ENCODE measurements around the gene ASRGL1. TPM values are rescaled to one million over a fixed set of nuclear protein-coding genes. Genes with fewer than 3 reads are reported as not detected.

Gene ASRGL1
- total RNA-seq, 1 donor from 2014 or later = 3.2 TPM

DNA sequence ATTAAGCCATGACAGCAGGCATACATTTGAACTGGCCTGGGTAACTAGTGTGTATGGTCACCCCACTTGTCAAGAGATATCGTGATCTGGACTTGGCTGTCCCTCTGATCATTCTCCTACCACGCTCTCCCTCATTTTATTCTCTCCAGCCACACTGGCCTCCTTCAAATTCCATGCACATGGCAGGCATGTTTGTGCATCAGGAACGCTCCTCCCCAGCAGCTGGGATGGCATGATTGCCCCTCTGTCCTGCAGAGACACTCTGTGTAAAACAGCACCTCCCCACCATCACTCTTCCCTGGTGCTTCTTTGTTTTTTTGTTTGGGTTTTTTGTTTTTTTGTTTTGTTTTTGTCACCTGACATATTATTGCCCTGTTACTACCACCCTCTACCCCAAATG, 50.1 kb downstream of the ASRGL1 start:
- H3K27ac Mint-ChIP-seq (ENCODE audit: unreplicated experiment) = no peak overlapping the region
- no peaks in the 10 kb centered on the region for H3K4me1 Mint-ChIP-seq (ENCODE audit: low read depth, unreplicated experiment)
- H3K36me3 ChIP-seq (ENCODE audit: insufficient read depth, low read length) = no peaks in the 10 kb centered on the region
- H3K27me3 Mint-ChIP-seq (ENCODE audit: low read depth, unreplicated experiment) = peaks cover 12% of the 10 kb centered on the region
- peaks cover 2% of the 10 kb centered on the region for H3K36me3 Mint-ChIP-seq (ENCODE audit: low read depth, unreplicated experiment)
- H3K4me2 ChIP-seq (ENCODE audit: low read length) = no peak overlapping the region
- H3K27me3 ChIP-seq (ENCODE audit: insufficient read depth, low read length) = no peaks in the 10 kb centered on the region
- no peaks in the 10 kb centered on the region for H3K4me1 ChIP-seq (ENCODE audit: insufficient read depth, low read length)
- no peaks in the 10 kb centered on the region for H3K9me3 ChIP-seq (ENCODE audit: insufficient read depth, low read depth, low read length)
- no peak overlapping the region for H3K4me3 ChIP-seq (ENCODE audit: insufficient read depth, low read depth, low read length)
- H3K27ac ChIP-seq (ENCODE audit: low read depth, low read length) = no peak overlapping the region
- no peak overlapping the region for H2AFZ ChIP-seq (ENCODE audit: low read depth, low read length)
- H4K20me1 ChIP-seq (ENCODE audit: insufficient read depth, low read length) = no peaks in the 10 kb centered on the region
- no peak overlapping the region for H3K4me3 Mint-ChIP-seq (ENCODE audit: unreplicated experiment)
- H3K79me2 ChIP-seq (ENCODE audit: insufficient read depth, low read length) = no peaks in the 10 kb centered on the region
- H3K9ac ChIP-seq (ENCODE audit: low read length) = no peak overlapping the region
- TF ChIP-seq, protein P1, sequence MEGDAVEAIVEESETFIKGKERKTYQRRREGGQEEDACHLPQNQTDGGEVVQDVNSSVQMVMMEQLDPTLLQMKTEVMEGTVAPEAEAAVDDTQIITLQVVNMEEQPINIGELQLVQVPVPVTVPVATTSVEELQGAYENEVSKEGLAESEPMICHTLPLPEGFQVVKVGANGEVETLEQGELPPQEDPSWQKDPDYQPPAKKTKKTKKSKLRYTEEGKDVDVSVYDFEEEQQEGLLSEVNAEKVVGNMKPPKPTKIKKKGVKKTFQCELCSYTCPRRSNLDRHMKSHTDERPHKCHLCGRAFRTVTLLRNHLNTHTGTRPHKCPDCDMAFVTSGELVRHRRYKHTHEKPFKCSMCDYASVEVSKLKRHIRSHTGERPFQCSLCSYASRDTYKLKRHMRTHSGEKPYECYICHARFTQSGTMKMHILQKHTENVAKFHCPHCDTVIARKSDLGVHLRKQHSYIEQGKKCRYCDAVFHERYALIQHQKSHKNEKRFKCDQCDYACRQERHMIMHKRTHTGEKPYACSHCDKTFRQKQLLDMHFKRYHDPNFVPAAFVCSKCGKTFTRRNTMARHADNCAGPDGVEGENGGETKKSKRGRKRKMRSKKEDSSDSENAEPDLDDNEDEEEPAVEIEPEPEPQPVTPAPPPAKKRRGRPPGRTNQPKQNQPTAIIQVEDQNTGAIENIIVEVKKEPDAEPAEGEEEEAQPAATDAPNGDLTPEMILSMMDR (IDR thresholded peaks at IDR 0.05; ENCODE audit: insufficient read depth, low read depth, low read length) = no peak
- TF ChIP-seq EZH2 (IDR thresholded peaks at IDR 0.05; ENCODE audit: insufficient read depth, low read length) = no peak
- no peak for DNase-seq (ENCODE audit: low read depth)
- no peaks in the 10 kb centered on the region for H3K9me3 Mint-ChIP-seq (ENCODE audit: unreplicated experiment)
- FAIRE-seq = no peak

DNA sequence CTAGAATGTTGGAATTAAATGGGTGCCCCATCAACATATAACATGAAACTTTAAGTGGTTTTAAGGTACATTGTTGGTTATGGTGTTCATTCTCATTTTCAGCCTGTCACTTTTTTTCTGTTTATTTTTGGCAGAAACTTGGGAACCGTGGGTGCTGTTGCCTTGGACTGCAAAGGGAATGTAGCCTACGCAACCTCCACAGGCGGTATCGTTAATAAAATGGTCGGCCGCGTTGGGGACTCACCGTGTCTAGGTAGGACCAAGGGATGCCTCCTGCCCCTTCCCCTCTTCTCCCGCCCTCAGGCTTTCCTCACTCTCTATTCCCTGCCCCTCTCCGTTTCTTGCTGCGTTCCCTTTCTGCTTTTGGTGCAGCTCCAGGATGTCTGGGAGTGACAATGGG, 51.8 kb downstream of the ASRGL1 start:
- H2AFZ ChIP-seq (ENCODE audit: low read depth, low read length) = no peak overlapping the region
- no peaks in the 10 kb centered on the region for H3K4me1 Mint-ChIP-seq (ENCODE audit: low read depth, unreplicated experiment)
- no peak overlapping the region for H3K4me3 ChIP-seq (ENCODE audit: insufficient read depth, low read depth, low read length)
- H3K36me3 Mint-ChIP-seq (ENCODE audit: low read depth, unreplicated experiment) = peaks cover 4% of the 10 kb centered on the region
- H3K9ac ChIP-seq (ENCODE audit: low read length) = no peak overlapping the region
- TF ChIP-seq, protein P1 (IDR thresholded peaks at IDR 0.05; ENCODE audit: insufficient read depth, low read depth, low read length) = no peak
- TF ChIP-seq EZH2 (IDR thresholded peaks at IDR 0.05; ENCODE audit: insufficient read depth, low read length) = no peak
- H3K79me2 ChIP-seq (ENCODE audit: insufficient read depth, low read length) = no peaks in the 10 kb centered on the region
- no peaks in the 10 kb centered on the region for H4K20me1 ChIP-seq (ENCODE audit: insufficient read depth, low read length)
- no peak overlapping the region for H3K4me3 Mint-ChIP-seq (ENCODE audit: unreplicated experiment)
- no peaks in the 10 kb centered on the region for H3K36me3 ChIP-seq (ENCODE audit: insufficient read depth, low read length)
- DNase-seq (ENCODE audit: low read depth) (no peak), FAIRE-seq (no peak)
- peaks cover 14% of the 10 kb centered on the region for H3K27me3 Mint-ChIP-seq (ENCODE audit: low read depth, unreplicated experiment)
- no peak overlapping the region for H3K27ac Mint-ChIP-seq (ENCODE audit: unreplicated experiment)
- no peaks in the 10 kb centered on the region for H3K9me3 Mint-ChIP-seq (ENCODE audit: unreplicated experiment)
- no peaks in the 10 kb centered on the region for H3K27me3 ChIP-seq (ENCODE audit: insufficient read depth, low read length)
- H3K4me1 ChIP-seq (ENCODE audit: insufficient read depth, low read length) = no peaks in the 10 kb centered on the region
- no peak overlapping the region for H3K4me2 ChIP-seq (ENCODE audit: low read length)
- no peaks in the 10 kb centered on the region for H3K9me3 ChIP-seq (ENCODE audit: insufficient read depth, low read depth, low read length)
- H3K27ac ChIP-seq (ENCODE audit: low read depth, low read length) = no peak overlapping the region

DNA sequence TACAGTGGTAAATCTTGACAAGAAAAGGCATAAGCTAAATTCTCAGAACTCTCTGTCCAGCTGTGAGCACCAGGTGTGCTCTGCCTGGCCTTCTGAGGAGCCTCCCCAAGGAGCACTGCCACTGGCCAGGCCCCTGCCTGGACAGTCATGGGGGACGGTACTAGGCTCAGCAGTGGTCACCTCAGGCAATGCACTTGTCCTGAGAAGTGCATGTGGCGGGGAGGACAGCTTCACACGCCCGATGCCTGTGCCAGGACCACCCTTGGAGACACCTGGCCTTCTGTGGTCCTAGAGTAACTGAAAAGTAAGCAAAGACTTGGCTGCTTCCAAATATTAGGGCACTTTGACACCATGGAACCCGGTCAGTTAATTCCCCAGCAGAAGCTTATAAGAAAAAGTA, 53.0 kb downstream of the ASRGL1 start:
- no peaks in the 10 kb centered on the region for H3K9me3 Mint-ChIP-seq (ENCODE audit: unreplicated experiment)
- no peak overlapping the region for H3K4me2 ChIP-seq (ENCODE audit: low read length)

More for the DNA sequence above, 53.0 kb downstream of the ASRGL1 start:
- Histone ChIP-seq H3K4me3 (ENCODE audit: insufficient read depth, low read depth, low read length) (no peak overlapping the region), H3K27me3 (ENCODE audit: insufficient read depth, low read length) (no peaks in the 10 kb centered on the region), H3K9ac (ENCODE audit: low read length) (no peak overlapping the region), H3K4me1 (ENCODE audit: insufficient read depth, low read length) (peaks cover 3% of the 10 kb centered on the region), H3K27ac (ENCODE audit: low read depth, low read length) (no peak overlapping the region), H4K20me1 (ENCODE audit: insufficient read depth, low read length) (no peaks in the 10 kb centered on the region), H3K36me3 (ENCODE audit: insufficient read depth, low read length) (no peaks in the 10 kb centered on the region), H2AFZ (ENCODE audit: low read depth, low read length) (no peak overlapping the region), H3K79me2 (ENCODE audit: insufficient read depth, low read length) (no peaks in the 10 kb centered on the region), H3K9me3 (ENCODE audit: insufficient read depth, low read depth, low read length) (no peaks in the 10 kb centered on the region)
- H3K4me1 Mint-ChIP-seq (ENCODE audit: low read depth, unreplicated experiment) = peaks cover 3% of the 10 kb centered on the region
- peaks cover 4% of the 10 kb centered on the region for H3K36me3 Mint-ChIP-seq (ENCODE audit: low read depth, unreplicated experiment)
- FAIRE-seq (no peak), DNase-seq (ENCODE audit: low read depth) (no peak)
- no peak overlapping the region for H3K27ac Mint-ChIP-seq (ENCODE audit: unreplicated experiment)
- TF ChIP-seq, protein P1 (IDR thresholded peaks at IDR 0.05; ENCODE audit: insufficient read depth, low read depth, low read length) = no peak
- no peak for TF ChIP-seq EZH2 (IDR thresholded peaks at IDR 0.05; ENCODE audit: insufficient read depth, low read length)
- no peak overlapping the region for H3K4me3 Mint-ChIP-seq (ENCODE audit: unreplicated experiment)
- H3K27me3 Mint-ChIP-seq (ENCODE audit: low read depth, unreplicated experiment) = peaks cover 14% of the 10 kb centered on the region

Measured in astrocyte (in vitro differentiated cells and primary cell).